ENCODE data around the gene SPOPL.
"Not testable (repeated sequence)": the region's sequence is repeated elsewhere in the genome, so short reads cannot be mapped to it uniquely, and the experiment has no call there.

Gene SPOPL

GRCh38 chr2:138531913-138532312, 30.3 kb downstream of the SPOPL start:
- no peak for DNase-seq

GRCh38 chr2:138534791-138535190, 33.2 kb downstream of the SPOPL start:
- no peak for DNase-seq

GRCh38 chr2:138536302-138536701, 34.7 kb downstream of the SPOPL start:
- DNase-seq = no peak

- no peak for DNase-seq
Measured at GRCh38 chr2:138536740-138537139, 35.2 kb downstream of the SPOPL start.

GRCh38 chr2:138537170-138537915, 35.8 kb downstream of the SPOPL start:
- no peak for DNase-seq

- DNase-seq = not testable (repeated sequence)
Measured at GRCh38 chr2:138544206-138544605, 42.6 kb downstream of the SPOPL start.

GRCh38 chr2:138548796-138549195, 47.2 kb downstream of the SPOPL start:
- DNase-seq = no peak

- no peak for DNase-seq
Measured at GRCh38 chr2:138550172-138550571, 48.6 kb downstream of the SPOPL start.

- DNase-seq = no peak
Measured at GRCh38 chr2:138550670-138551287, 49.2 kb downstream of the SPOPL start.

GRCh38 chr2:138554123-138554522, 52.6 kb downstream of the SPOPL start:
- no peak for DNase-seq

GRCh38 chr2:138559641-138560040, 58.1 kb downstream of the SPOPL start:
- no peak for DNase-seq

GRCh38 chr2:138564586-138565229, 63.1 kb downstream of the SPOPL start:
- no peak for DNase-seq

- DNase-seq = no peak
Measured at GRCh38 chr2:138565230-138565598, 63.6 kb downstream of the SPOPL start.

GRCh38 chr2:138572318-138572717, 70.7 kb downstream of the SPOPL start:
- DNase-seq = no peak

- no peak for DNase-seq
Measured at GRCh38 chr2:138577066-138577465, 75.5 kb downstream of the SPOPL start.

- DNase-seq = no peak
Measured at GRCh38 chr2:138579556-138579955, 78.0 kb downstream of the SPOPL start.

- no peak for DNase-seq
Measured at GRCh38 chr2:138581909-138582308, 80.3 kb downstream of the SPOPL start.

- DNase-seq = no peak
Measured at GRCh38 chr2:138589663-138590062, 88.1 kb downstream of the SPOPL start.

GRCh38 chr2:138596403-138596802, 94.8 kb downstream of the SPOPL start:
- DNase-seq = no peak

GRCh38 chr2:138600732-138601457, 99.3 kb downstream of the SPOPL start:
- DNase-seq = no peak

GRCh38 chr2:138601458-138602165, 100.0 kb downstream of the SPOPL start:
- DNase-seq = no peak

GRCh38 chr2:138602166-138602460, 100.5 kb downstream of the SPOPL start:
- DNase-seq = no peak

- DNase-seq = no peak
Measured at GRCh38 chr2:138607746-138608145, 106.2 kb downstream of the SPOPL start.

Data from CD4-positive, alpha-beta T cell treated with Interleukin-4 for 1 hour (primary cell).